ENCODE measurements around the gene GBP6. TPM values are rescaled to one million over a fixed set of nuclear protein-coding genes. Genes with fewer than 3 reads are reported as not detected.
A peak's percentile ranks its signal among the peaks of the same experiment; 100 is the strongest.

Gene GBP6
- total and polyA plus RNA-seq, 2 donors (not counting 1 experiment from before 2014, with no cell fraction given) = 0.12 TPM; not detected in 1

DNA sequence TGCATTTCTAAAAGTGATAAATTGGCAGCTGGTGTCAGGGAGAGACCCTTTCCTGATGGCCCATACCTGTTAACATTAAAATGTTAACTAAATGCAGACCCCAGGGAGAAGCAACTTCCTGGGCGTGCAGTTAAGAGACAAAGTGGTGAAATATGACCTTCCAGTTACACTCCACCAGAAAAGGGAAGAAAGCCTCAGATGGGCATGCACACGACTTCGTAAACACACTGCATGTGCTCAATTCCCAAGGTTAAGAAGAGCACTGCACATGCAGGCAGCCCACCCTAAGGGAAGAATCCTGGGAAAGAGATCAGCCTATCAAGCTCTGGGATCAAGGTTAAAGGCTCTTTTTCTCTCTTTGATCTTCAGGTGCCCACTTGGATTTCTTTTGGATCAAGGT, 9.7 kb upstream of the GBP6 start:
- H3K4me1 Mint-ChIP-seq = peaks cover 2% of the 10 kb centered on the region
- H4K20me1 ChIP-seq (ENCODE audit: control insufficient read depth, insufficient read depth, low read length, poor library complexity, severe bottlenecking) = no peaks in the 10 kb centered on the region
- intact Hi-C loops (cut with micrococcal nuclease) = no loop called here
- H3K27ac ChIP-seq (ENCODE audit: low read length in 2 of 2) = no peak overlapping the region
- H3K4me3 ChIP-seq (ENCODE audit: control extremely low read depth in 1 of 5, extremely low read depth in 1 of 5, insufficient read depth in 1 of 5, low read depth in 2 of 5, low read length in 4 of 5) = no peak overlapping the region
- WGBS (ENCODE audit: insufficient coverage) = 40% methylated on average over 3 of the region's 3 CpGs
- H3K9ac ChIP-seq (ENCODE audit: low read length) = no peak overlapping the region
- no peak for ATAC-seq (ENCODE audit: low read depth)
- no peak for DNase-seq
- H3K27me3 ChIP-seq (replicated peaks in 1 of 4; ENCODE audit: control extremely low read depth in 1 of 4, control insufficient read depth in 3 of 4, insufficient read depth in 4 of 4, low read length in 3 of 4) = no peaks in the 10 kb centered on the region
- POLR2A ChIA-PET = interaction anchor here (0.6 kb wide), 1 partner anchor 333 kb away, joined by 8 read pairs; no protein-coding TSS in a partner anchor
- CTCF ChIA-PET = interaction anchor here (1.0 to 7.6 kb wide), 2 partner anchors 271 to 353 kb away, joined by 3 to 117 read pairs; no protein-coding TSS in a partner anchor
- peak overlapping the region; percentile 12 for H2AFZ ChIP-seq (ENCODE audit: insufficient read depth, low read depth, low read length, poor library complexity, severe bottlenecking)
- no peak overlapping the region for H3K4me2 ChIP-seq (replicated peaks; ENCODE audit: low read depth, low read length, poor library complexity, severe bottlenecking)
- TF ChIP-seq, protein P1, sequence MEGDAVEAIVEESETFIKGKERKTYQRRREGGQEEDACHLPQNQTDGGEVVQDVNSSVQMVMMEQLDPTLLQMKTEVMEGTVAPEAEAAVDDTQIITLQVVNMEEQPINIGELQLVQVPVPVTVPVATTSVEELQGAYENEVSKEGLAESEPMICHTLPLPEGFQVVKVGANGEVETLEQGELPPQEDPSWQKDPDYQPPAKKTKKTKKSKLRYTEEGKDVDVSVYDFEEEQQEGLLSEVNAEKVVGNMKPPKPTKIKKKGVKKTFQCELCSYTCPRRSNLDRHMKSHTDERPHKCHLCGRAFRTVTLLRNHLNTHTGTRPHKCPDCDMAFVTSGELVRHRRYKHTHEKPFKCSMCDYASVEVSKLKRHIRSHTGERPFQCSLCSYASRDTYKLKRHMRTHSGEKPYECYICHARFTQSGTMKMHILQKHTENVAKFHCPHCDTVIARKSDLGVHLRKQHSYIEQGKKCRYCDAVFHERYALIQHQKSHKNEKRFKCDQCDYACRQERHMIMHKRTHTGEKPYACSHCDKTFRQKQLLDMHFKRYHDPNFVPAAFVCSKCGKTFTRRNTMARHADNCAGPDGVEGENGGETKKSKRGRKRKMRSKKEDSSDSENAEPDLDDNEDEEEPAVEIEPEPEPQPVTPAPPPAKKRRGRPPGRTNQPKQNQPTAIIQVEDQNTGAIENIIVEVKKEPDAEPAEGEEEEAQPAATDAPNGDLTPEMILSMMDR (IDR thresholded peaks at IDR 0.05) = no peak
- no peak for TF ChIP-seq EZH2 (IDR thresholded peaks at IDR 0.05; ENCODE audit: borderline replicate concordance, insufficient read depth, low read depth, low read length, poor library complexity, severe bottlenecking)
- H3K4me1 ChIP-seq (ENCODE audit: control insufficient read depth in 2 of 2, insufficient read depth in 2 of 2, low read length in 2 of 2) = no peaks in the 10 kb centered on the region
- no peaks in the 10 kb centered on the region for H3K36me3 ChIP-seq (replicated peaks in 1 of 2; ENCODE audit: control extremely low read depth in 1 of 2, control insufficient read depth in 1 of 2, extremely low read depth in 1 of 2, insufficient read depth in 2 of 2, low read length in 1 of 2)
- H3K79me2 ChIP-seq (ENCODE audit: control insufficient read depth, insufficient read depth, low read length) = no peaks in the 10 kb centered on the region
- no peak overlapping the region for H3K27ac Mint-ChIP-seq
- no peak overlapping the region for H3K4me3 Mint-ChIP-seq
- H3K9me3 ChIP-seq (ENCODE audit: control extremely low read depth in 1 of 3, control insufficient read depth in 2 of 3, insufficient read depth in 1 of 3, low read length in 2 of 3) = no peaks in the 10 kb centered on the region
- no peaks in the 10 kb centered on the region for H3K27me3 Mint-ChIP-seq
- no peaks in the 10 kb centered on the region for H3K9me3 Mint-ChIP-seq (ENCODE audit: insufficient read depth)

DNA sequence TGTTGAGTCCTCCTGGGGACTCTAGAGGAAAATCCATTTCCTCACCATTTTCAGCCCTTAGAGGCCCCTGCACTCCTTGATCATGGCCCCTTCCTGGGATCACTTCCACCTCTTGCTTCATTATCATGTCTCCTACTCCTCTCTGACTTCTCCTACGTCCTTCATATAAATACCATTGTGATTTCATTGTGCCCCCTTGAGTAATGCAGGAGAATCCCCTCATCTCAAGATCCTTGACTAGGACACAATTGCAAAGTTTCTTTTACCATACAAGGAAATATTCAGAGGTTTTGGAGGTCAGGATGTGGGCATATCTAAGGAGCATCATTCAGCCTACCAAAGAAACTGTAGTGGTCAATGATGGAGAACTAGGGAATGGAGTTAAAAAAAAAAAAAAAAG, 8.8 kb upstream of the GBP6 start:
- Histone ChIP-seq H4K20me1 (ENCODE audit: control insufficient read depth, insufficient read depth, low read length, poor library complexity, severe bottlenecking) (no peaks in the 10 kb centered on the region), H3K4me3 (ENCODE audit: control extremely low read depth in 1 of 5, extremely low read depth in 1 of 5, insufficient read depth in 1 of 5, low read depth in 2 of 5, low read length in 4 of 5) (no peak overlapping the region), H2AFZ (ENCODE audit: insufficient read depth, low read depth, low read length, poor library complexity, severe bottlenecking) (no peak overlapping the region), H3K9ac (ENCODE audit: low read length) (no peak overlapping the region), H3K4me2 (replicated peaks; ENCODE audit: low read depth, low read length, poor library complexity, severe bottlenecking) (no peak overlapping the region), H3K27me3 (replicated peaks in 1 of 4; ENCODE audit: control extremely low read depth in 1 of 4, control insufficient read depth in 3 of 4, insufficient read depth in 4 of 4, low read length in 3 of 4) (no peaks in the 10 kb centered on the region), H3K79me2 (ENCODE audit: control insufficient read depth, insufficient read depth, low read length) (no peaks in the 10 kb centered on the region), H3K36me3 (replicated peaks in 1 of 2; ENCODE audit: control extremely low read depth in 1 of 2, control insufficient read depth in 1 of 2, extremely low read depth in 1 of 2, insufficient read depth in 2 of 2, low read length in 1 of 2) (no peaks in the 10 kb centered on the region), H3K9me3 (ENCODE audit: control extremely low read depth in 1 of 3, control insufficient read depth in 2 of 3, insufficient read depth in 1 of 3, low read length in 2 of 3) (no peaks in the 10 kb centered on the region), H3K4me1 (ENCODE audit: control insufficient read depth in 2 of 2, insufficient read depth in 2 of 2, low read length in 2 of 2) (no peaks in the 10 kb centered on the region), H3K27ac (ENCODE audit: low read length in 2 of 2) (no peak overlapping the region)
- DNase-seq (no peak), ATAC-seq (ENCODE audit: low read depth) (no peak)
- ChIA-PET POLR2A (no interaction called here), CTCF (interaction anchor here (0.8 to 7.6 kb wide), 3 partner anchors 266 to 354 kb away, joined by 3 to 117 read pairs (median 3); no protein-coding TSS in a partner anchor)
- no peaks in the 10 kb centered on the region for H3K9me3 Mint-ChIP-seq (ENCODE audit: insufficient read depth)
- no peaks in the 10 kb centered on the region for H3K27me3 Mint-ChIP-seq
- H3K27ac Mint-ChIP-seq = no peak overlapping the region
- TF ChIP-seq, protein P1 (IDR thresholded peaks at IDR 0.05) = no peak
- TF ChIP-seq EZH2 (IDR thresholded peaks at IDR 0.05; ENCODE audit: borderline replicate concordance, insufficient read depth, low read depth, low read length, poor library complexity, severe bottlenecking) = no peak
- no peak overlapping the region for H3K4me3 Mint-ChIP-seq
- no CpG with 5 or more reads among the region's 1 CpG for WGBS (ENCODE audit: insufficient coverage)
- intact Hi-C loops (cut with micrococcal nuclease) = no loop called here
- peaks cover 2% of the 10 kb centered on the region for H3K4me1 Mint-ChIP-seq

All from B cell (primary cell).